CD4-positive, CD25-positive, alpha-beta regulatory T cell (primary cell): Measurements from ENCODE around the gene ADCK2. TPM values are rescaled to one million over a fixed set of nuclear protein-coding genes. Genes with fewer than 3 reads are reported as not detected.

ENCODE experiments used
- ATAC-seq, 2 donors: fragments of 150-1000 bp; cut with Tn5 transposase; one replicate each; pipeline ENCODE4 v1.10.0; 2021; ENCODE audit warnings: low read depth in 2 of 2, moderate number of reproducible peaks in 2 of 2, moderate library complexity in 1 of 2
- DNase-seq, 3 donors: peaks; one replicate each; pipeline versions ENCODE4 v3.0.0 to v3.0.0-alpha.2; 2012 to 2022; ENCODE audit warnings: mixed read lengths in 1 of 3
- H3K27ac ChIP-seq: one replicate; pipeline ENCODE4 v1.7.0; 2013; ENCODE audit warnings: mild to moderate bottlenecking, low read length; ENCODE audit not compliant: insufficient read depth, poor library complexity, severe bottlenecking
- H3K27me3 ChIP-seq: one replicate; pipeline ENCODE4 v1.7.0; 2013; ENCODE audit warnings: low read length; ENCODE audit not compliant: control insufficient read depth, insufficient read depth
- H3K36me3 ChIP-seq: one replicate; pipeline ENCODE4 v1.7.0; 2013; ENCODE audit warnings: mild to moderate bottlenecking, low read length, moderate library complexity; ENCODE audit not compliant: control insufficient read depth, insufficient read depth
- H3K4me1 ChIP-seq: 2 replicates; pipeline ENCODE4 v1.7.0; 2013; ENCODE audit warnings: mild to moderate bottlenecking, low read length; ENCODE audit not compliant: insufficient read depth, control insufficient read depth, poor library complexity, severe bottlenecking
- H3K4me3 ChIP-seq: one replicate; pipeline ENCODE4 v1.7.0; 2013; ENCODE audit warnings: low read depth, mild to moderate bottlenecking, low read length, moderate library complexity
- H3K9me3 ChIP-seq, 2 experiments: 1 replicate in 1 of 2; 2 replicates in 1 of 2; pipeline ENCODE4 v1.7.0; 2013; ENCODE audit warnings: low read length in 2 of 2, mild to moderate bottlenecking in 1 of 2, moderate library complexity in 1 of 2; ENCODE audit not compliant: control insufficient read depth in 2 of 2
- H3K27ac Mint-ChIP-seq, 3 donors: one replicate each; pipeline ENCODE4 v1.8.0; 2020 to 2022; ENCODE audit warnings: mild to moderate bottlenecking in 3 of 3, mixed read lengths in 3 of 3, moderate library complexity in 2 of 3
- H3K27me3 Mint-ChIP-seq: one replicate; pipeline ENCODE4 v1.8.0; 2022; ENCODE audit warnings: mild to moderate bottlenecking, mixed read lengths
- H3K36me3 Mint-ChIP-seq: one replicate; pipeline ENCODE4 v1.8.0; 2020; ENCODE audit warnings: mixed read lengths
- H3K4me1 Mint-ChIP-seq, 4 donors: one replicate each; pipeline ENCODE4 v1.8.0; 2020 to 2022; ENCODE audit warnings: mixed read lengths in 4 of 4, mild to moderate bottlenecking in 1 of 4
- H3K4me3 Mint-ChIP-seq, 4 donors: one replicate each; pipeline ENCODE4 v1.8.0; 2020 to 2022; ENCODE audit warnings: mild to moderate bottlenecking in 4 of 4, mixed read lengths in 4 of 4, moderate library complexity in 3 of 4
- H3K9me3 Mint-ChIP-seq, 7 donors: one replicate each; pipeline ENCODE4 v1.8.0; 2020 to 2022; ENCODE audit warnings: mixed read lengths in 7 of 7, mild to moderate bottlenecking in 3 of 7, moderate library complexity in 2 of 7
- polyA plus RNA-seq, 4 donors: library from polyadenylated mRNA; unstranded; fragments of 300-500 nt; fragmentation: Illumina TruSeq; gene quantifications; one replicate each; pipeline ENCODE4 v1.2.3, GENCODE V29; 2021
- total RNA-seq: library from RNA; stranded (reverse); gene quantifications from one replicate; pipeline ENCODE4 v1.2.3, GENCODE V29; 2022

Gene ADCK2
- total and polyA plus RNA-seq, 5 donors from 2014 or later: 14.3 to 35.2 (median 32.0) TPM

GRCh38 chr7:140744005-140744404 lies 71.3 kb downstream of the ADCK2 start:
- peaks cover 34% of the 10 kb centered on the region for H3K36me3 Mint-ChIP-seq

More at GRCh38 chr7:140744005-140744404, 71.3 kb downstream of the ADCK2 start:
- H3K9me3 ChIP-seq: no peaks in the 10 kb centered on the region
- ATAC-seq (no peak), DNase-seq (no peak)
- H3K4me3 ChIP-seq: no peak overlapping the region
- Mint-ChIP-seq H3K4me1 (peaks cover 0 to 5% (median 0%) of the 10 kb centered on the region in 4 donors), H3K27ac (no peak overlapping the region), H3K4me3 (no peak overlapping the region), H3K27me3 (no peaks in the 10 kb centered on the region), H3K9me3 (no peaks in the 10 kb centered on the region)
- H3K4me1 ChIP-seq: no peaks in the 10 kb centered on the region
- peaks cover 22% of the 10 kb centered on the region for H3K36me3 ChIP-seq
- no peak overlapping the region for H3K27ac ChIP-seq
- H3K27me3 ChIP-seq: no peaks in the 10 kb centered on the region

Other genes starting within 250 kb of the ADCK2 start
- 127 TPM for gene MKRN1, start 193.4 kb upstream of the ADCK2 start, total RNA-seq
- gene MKRN1, start 193.4 kb upstream of the ADCK2 start, polyA plus RNA-seq: 100 to 1,000 TPM; 132 to 166 (median 155) TPM
- gene DENND2A, start 32.1 kb upstream of the ADCK2 start, total RNA-seq: not detected
- not detected for gene DENND2A, start 32.1 kb upstream of the ADCK2 start, polyA plus RNA-seq
- 91.5 TPM for gene NDUFB2, start 23.8 kb downstream of the ADCK2 start, total RNA-seq
- 100 to 1,000 TPM; 388 to 529 (median 432) TPM for gene NDUFB2, start 23.8 kb downstream of the ADCK2 start, polyA plus RNA-seq